Activated naive CD4-positive, alpha-beta T cell treated with anti-CD3 and anti-CD28 coated beads, Interleukin-2, amount 50 U/mL, for 16 hours (primary cell): ENCODE results near the gene GRM7.

ENCODE experiments used
- DNase-seq: peaks from one replicate; pipeline ENCODE4 v3.0.0-alpha.2; 2020

Gene GRM7

GRCh38 chr3:7160689-7161088 lies 299.8 kb downstream of the GRM7 start:
- DNase-seq, result no peak

GRCh38 chr3:7166460-7166859 lies 305.5 kb downstream of the GRM7 start:
- no peak for DNase-seq

- no peak for DNase-seq
These were observed 310.6 kb downstream of the GRM7 start for GRCh38 chr3:7171493-7171892.

- no peak for DNase-seq
These were observed 312.1 kb downstream of the GRM7 start for GRCh38 chr3:7172996-7173395.

GRCh38 chr3:7188551-7188950 lies 327.6 kb downstream of the GRM7 start:
- DNase-seq, result no peak

GRCh38 chr3:7190095-7190494 lies 329.2 kb downstream of the GRM7 start:
- DNase-seq, result no peak

- DNase-seq, result no peak
These were observed 332.4 kb downstream of the GRM7 start for GRCh38 chr3:7193269-7193668.

- no peak for DNase-seq
These were observed 333.3 kb downstream of the GRM7 start for GRCh38 chr3:7194071-7194835.

- no peak for DNase-seq
These were observed 335.0 kb downstream of the GRM7 start for GRCh38 chr3:7195934-7196333.

GRCh38 chr3:7201784-7202183 lies 340.9 kb downstream of the GRM7 start:
- DNase-seq, result no peak

- no peak for DNase-seq
These were observed 343.3 kb downstream of the GRM7 start for GRCh38 chr3:7203969-7204847.

- DNase-seq, result no peak
These were observed 343.9 kb downstream of the GRM7 start for GRCh38 chr3:7204848-7205156.

GRCh38 chr3:7205535-7205934 lies 344.6 kb downstream of the GRM7 start:
- no peak for DNase-seq

- no peak for DNase-seq
These were observed 345.0 kb downstream of the GRM7 start for GRCh38 chr3:7205962-7206361.

GRCh38 chr3:7207125-7207524 lies 346.2 kb downstream of the GRM7 start:
- no peak for DNase-seq

- DNase-seq, result no peak
These were observed 347.0 kb downstream of the GRM7 start for GRCh38 chr3:7207928-7208327.

GRCh38 chr3:7209098-7209497 lies 348.2 kb downstream of the GRM7 start:
- no peak for DNase-seq

- DNase-seq, result no peak
These were observed 350.8 kb downstream of the GRM7 start for GRCh38 chr3:7211740-7212139.

GRCh38 chr3:7215706-7216105 lies 354.8 kb downstream of the GRM7 start:
- no peak for DNase-seq

- DNase-seq, result no peak
These were observed 365.5 kb downstream of the GRM7 start for GRCh38 chr3:7226393-7226792.

- no peak for DNase-seq
These were observed 377.8 kb downstream of the GRM7 start for GRCh38 chr3:7238565-7239295.

GRCh38 chr3:7241584-7242302 lies 380.8 kb downstream of the GRM7 start:
- DNase-seq, result no peak

GRCh38 chr3:7242303-7242635 lies 381.4 kb downstream of the GRM7 start:
- no peak for DNase-seq
